Measurements from ENCODE around the gene FAM163B. TPM values are rescaled to one million over a fixed set of nuclear protein-coding genes. Genes with fewer than 3 reads are reported as not detected.

The FAM163B gene
- total and polyA plus RNA-seq, 2 donors (not counting 3 experiments of a cell fraction or from before 2014, with no cell fraction given), result not detected

DNA sequence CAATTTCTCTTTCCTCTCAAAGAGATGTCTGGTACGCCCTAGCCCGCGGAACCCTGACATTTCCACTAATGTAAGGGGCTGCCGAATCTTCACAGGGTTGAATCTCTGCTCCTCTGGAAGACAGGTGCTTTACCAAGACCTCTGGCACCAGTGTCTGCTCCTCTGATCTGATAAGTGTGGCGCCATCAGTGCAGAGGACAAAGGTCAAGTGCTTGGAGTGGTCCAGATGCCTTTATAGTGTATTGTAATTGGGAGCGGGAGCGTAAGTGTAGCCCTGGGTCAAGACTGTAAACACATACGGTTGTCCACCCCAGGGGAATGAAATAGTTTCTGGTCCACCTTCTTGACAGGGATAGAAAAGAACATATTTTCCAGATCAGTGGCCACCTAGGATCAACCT, 57.0 kb downstream of the FAM163B start:
- Histone ChIP-seq H3K27ac (ENCODE audit: insufficient read depth, low read depth, low read length) (no peak overlapping the region), H3K27me3 (ENCODE audit: control insufficient read depth in 2 of 2, insufficient read depth in 2 of 2, low read length in 2 of 2) (no peaks in the 10 kb centered on the region), H3K9me1 (replicated peaks; ENCODE audit: control insufficient read depth, extremely low read depth, insufficient read depth, low read length) (no peaks in the 10 kb centered on the region), H3K79me2 (ENCODE audit: control insufficient read depth, insufficient read depth, low read length) (no peaks in the 10 kb centered on the region), H3K36me3 (ENCODE audit: control insufficient read depth in 2 of 2, extremely low read depth in 1 of 2, insufficient read depth in 2 of 2, low read length in 2 of 2) (no peaks in the 10 kb centered on the region), H3K9ac (replicated peaks; ENCODE audit: extremely low read depth, insufficient read depth, low read length) (no peak overlapping the region), H3K4me3 (replicated peaks in 1 of 3; ENCODE audit: insufficient read depth in 1 of 3, low read depth in 1 of 3, low read length in 3 of 3) (no peak overlapping the region), H3K4me1 (ENCODE audit: control insufficient read depth, extremely low read depth, insufficient read depth, low read length) (no peaks in the 10 kb centered on the region), H3K9me3 (replicated peaks; ENCODE audit: control insufficient read depth, insufficient read depth, low read length) (no peaks in the 10 kb centered on the region), H2AFZ (ENCODE audit: low read depth, low read length) (no peak overlapping the region), H4K20me1 (replicated peaks; ENCODE audit: control insufficient read depth, extremely low read depth, insufficient read depth, low read length) (no peaks in the 10 kb centered on the region), H3K4me2 (ENCODE audit: insufficient read depth, low read length) (no peak overlapping the region)
- BruUV-seq (replicated peaks), result no TSS peak
- CTCF ChIA-PET, result no interaction called here
- DNase-seq (ENCODE audit: low read depth, low spot score) (no peak), FAIRE-seq (no peak)
- TF ChIP-seq, protein P1, sequence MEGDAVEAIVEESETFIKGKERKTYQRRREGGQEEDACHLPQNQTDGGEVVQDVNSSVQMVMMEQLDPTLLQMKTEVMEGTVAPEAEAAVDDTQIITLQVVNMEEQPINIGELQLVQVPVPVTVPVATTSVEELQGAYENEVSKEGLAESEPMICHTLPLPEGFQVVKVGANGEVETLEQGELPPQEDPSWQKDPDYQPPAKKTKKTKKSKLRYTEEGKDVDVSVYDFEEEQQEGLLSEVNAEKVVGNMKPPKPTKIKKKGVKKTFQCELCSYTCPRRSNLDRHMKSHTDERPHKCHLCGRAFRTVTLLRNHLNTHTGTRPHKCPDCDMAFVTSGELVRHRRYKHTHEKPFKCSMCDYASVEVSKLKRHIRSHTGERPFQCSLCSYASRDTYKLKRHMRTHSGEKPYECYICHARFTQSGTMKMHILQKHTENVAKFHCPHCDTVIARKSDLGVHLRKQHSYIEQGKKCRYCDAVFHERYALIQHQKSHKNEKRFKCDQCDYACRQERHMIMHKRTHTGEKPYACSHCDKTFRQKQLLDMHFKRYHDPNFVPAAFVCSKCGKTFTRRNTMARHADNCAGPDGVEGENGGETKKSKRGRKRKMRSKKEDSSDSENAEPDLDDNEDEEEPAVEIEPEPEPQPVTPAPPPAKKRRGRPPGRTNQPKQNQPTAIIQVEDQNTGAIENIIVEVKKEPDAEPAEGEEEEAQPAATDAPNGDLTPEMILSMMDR (IDR thresholded peaks at IDR 0.05; ENCODE audit: extremely low read depth in 1 of 2, insufficient read depth in 1 of 2, low read depth in 1 of 2, low read length in 2 of 2), result no peak
- TF ChIP-seq JUN (IDR thresholded peaks at IDR 0.05; ENCODE audit: borderline replicate concordance, insufficient read depth, insufficient read length, low read depth), result no peak
- TF ChIP-seq FOS (IDR thresholded peaks at IDR 0.05; ENCODE audit: borderline replicate concordance, insufficient read depth, low read length), result no peak
- TF ChIP-seq GATA2 (IDR thresholded peaks at IDR 0.05; ENCODE audit: insufficient read depth, insufficient read length, low read depth, low read length), result no peak
- dilution Hi-C loops (cut with MboI; ENCODE audit: extremely low pct_ligation_motif_present, low sequenced_read_pairs) (no loop called here), intact Hi-C loops (cut with micrococcal nuclease) (no loop called here)
- POLR2A ChIA-PET, result no interaction called here

DNA sequence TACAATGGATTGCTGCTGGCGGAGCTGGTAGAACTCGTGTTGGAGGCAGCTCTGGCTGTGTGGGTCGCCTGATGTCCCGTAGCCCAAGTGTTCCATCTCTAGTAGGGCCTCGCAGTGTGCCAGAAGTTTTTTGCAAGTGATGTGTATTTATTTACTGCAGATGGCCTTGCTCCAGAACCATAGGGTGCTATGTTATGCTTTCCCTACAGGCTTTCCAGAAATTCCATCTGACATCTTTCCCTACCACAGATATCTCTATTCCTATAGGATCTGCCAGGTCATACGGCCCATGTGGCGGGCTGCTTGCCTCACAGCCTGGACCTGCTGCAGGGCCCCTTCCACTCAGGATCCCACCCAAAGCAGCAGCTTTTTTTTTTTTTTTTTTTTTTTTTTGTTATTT, 57.7 kb downstream of the FAM163B start:
- BruUV-seq (replicated peaks), result no TSS peak
- H3K4me1 ChIP-seq (ENCODE audit: control insufficient read depth, extremely low read depth, insufficient read depth, low read length), result no peaks in the 10 kb centered on the region

More for the DNA sequence above, 57.7 kb downstream of the FAM163B start:
- intact Hi-C loops (cut with micrococcal nuclease), result no loop called here
- Histone ChIP-seq H3K4me2 (ENCODE audit: insufficient read depth, low read length) (no peak overlapping the region), H3K27me3 (ENCODE audit: control insufficient read depth in 2 of 2, insufficient read depth in 2 of 2, low read length in 2 of 2) (no peaks in the 10 kb centered on the region), H3K9me1 (replicated peaks; ENCODE audit: control insufficient read depth, extremely low read depth, insufficient read depth, low read length) (no peaks in the 10 kb centered on the region), H3K9me3 (replicated peaks; ENCODE audit: control insufficient read depth, insufficient read depth, low read length) (no peaks in the 10 kb centered on the region), H3K36me3 (ENCODE audit: control insufficient read depth in 2 of 2, extremely low read depth in 1 of 2, insufficient read depth in 2 of 2, low read length in 2 of 2) (no peaks in the 10 kb centered on the region), H3K4me3 (replicated peaks in 1 of 3; ENCODE audit: insufficient read depth in 1 of 3, low read depth in 1 of 3, low read length in 3 of 3) (no peak overlapping the region), H2AFZ (ENCODE audit: low read depth, low read length) (no peak overlapping the region), H3K9ac (replicated peaks; ENCODE audit: extremely low read depth, insufficient read depth, low read length) (no peak overlapping the region), H3K27ac (ENCODE audit: insufficient read depth, low read depth, low read length) (no peak overlapping the region), H3K79me2 (ENCODE audit: control insufficient read depth, insufficient read depth, low read length) (no peaks in the 10 kb centered on the region), H4K20me1 (replicated peaks; ENCODE audit: control insufficient read depth, extremely low read depth, insufficient read depth, low read length) (no peaks in the 10 kb centered on the region)
- TF ChIP-seq, protein P2, sequence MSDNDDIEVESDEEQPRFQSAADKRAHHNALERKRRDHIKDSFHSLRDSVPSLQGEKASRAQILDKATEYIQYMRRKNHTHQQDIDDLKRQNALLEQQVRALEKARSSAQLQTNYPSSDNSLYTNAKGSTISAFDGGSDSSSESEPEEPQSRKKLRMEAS (IDR thresholded peaks at IDR 0.05; ENCODE audit: insufficient read depth, insufficient read length), result no peak
- TF ChIP-seq JUN (IDR thresholded peaks at IDR 0.05; ENCODE audit: borderline replicate concordance, insufficient read depth, insufficient read length, low read depth) (no peak), FOS (IDR thresholded peaks at IDR 0.05; ENCODE audit: borderline replicate concordance, insufficient read depth, low read length) (no peak), EZH2 (IDR thresholded peaks at IDR 0.05; ENCODE audit: borderline replicate concordance, low read depth, low read length, severe bottlenecking) (no peak), POLR2A (IDR thresholded peaks at IDR 0.05; ENCODE audit: low read depth, low read length) (no peak), GATA2 (IDR thresholded peaks at IDR 0.05; ENCODE audit: insufficient read depth, insufficient read length, low read depth, low read length) (no peak), MYC (IDR thresholded peaks at IDR 0.05; ENCODE audit: low read depth, low read length) (no peak), POLR2AphosphoS5 (IDR thresholded peaks at IDR 0.05; ENCODE audit: insufficient read depth, low read depth, low read length) (no peak)
- TF ChIP-seq, protein P1 (IDR thresholded peaks at IDR 0.05; ENCODE audit: extremely low read depth in 1 of 2, insufficient read depth in 1 of 2, low read depth in 1 of 2, low read length in 2 of 2), result no peak
- POLR2A ChIA-PET, result no interaction called here
- DNase-seq (ENCODE audit: low read depth, low spot score) (no peak), FAIRE-seq (no peak)
- CTCF ChIA-PET, result no interaction called here
- dilution Hi-C loops (cut with MboI; ENCODE audit: extremely low pct_ligation_motif_present, low sequenced_read_pairs), result no loop called here

Measured in endothelial cell of umbilical vein (primary cell).